Stimulated activated CD8-positive, alpha-beta memory T cell treated with anti-CD3 and anti-CD28 coated beads, Interleukin-7, amount 100 ng/mL, for 48 hours (primary cell): ENCODE results near the gene SKA1.

Source experiments
- DNase-seq, 2 donors: peaks; one replicate each; pipeline ENCODE4 v3.0.0-alpha.2; 2020; ENCODE audit warnings: low read depth in 1 of 2; ENCODE audit errors: extremely low read depth in 1 of 2

Gene SKA1

DNA sequence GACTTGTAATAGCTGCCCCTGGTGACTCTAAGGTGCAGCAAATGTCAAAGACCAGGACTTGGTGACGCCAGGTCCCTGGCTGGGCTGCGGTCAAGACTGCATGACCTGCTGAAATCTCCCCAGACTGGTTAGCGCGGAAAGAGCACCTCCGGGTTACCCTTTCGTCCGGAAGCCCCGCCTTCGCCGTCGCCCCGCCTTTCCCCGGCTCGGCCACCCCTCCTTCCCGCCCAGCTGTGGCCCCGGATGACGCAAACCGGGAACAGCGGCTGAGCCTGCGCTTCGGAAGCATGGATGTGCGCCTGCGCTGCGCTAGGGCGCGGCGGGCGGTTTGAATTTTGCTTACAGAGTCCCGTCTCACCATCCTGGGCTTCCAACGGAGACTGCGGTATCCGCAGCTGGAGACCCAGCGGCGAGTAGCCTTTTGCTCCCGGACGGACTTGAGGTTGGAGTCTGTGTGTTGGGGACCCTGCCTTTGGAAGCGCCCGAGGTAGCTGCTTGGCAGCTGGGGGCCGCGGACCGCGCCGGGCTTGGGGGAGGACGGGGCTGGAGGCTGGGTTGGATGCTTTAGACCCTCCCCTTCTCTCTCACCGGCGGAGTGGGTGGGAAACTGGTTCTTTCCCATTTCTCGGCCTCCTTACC lies at the start of gene SKA1:
TSS of gene SKA1 (plus strand) at position 294 of the 639 bp plus-strand sequence. CDS start 785 bp downstream, outside the sequence.
- peak; percentile 84 to 85 for DNase-seq

DNA sequence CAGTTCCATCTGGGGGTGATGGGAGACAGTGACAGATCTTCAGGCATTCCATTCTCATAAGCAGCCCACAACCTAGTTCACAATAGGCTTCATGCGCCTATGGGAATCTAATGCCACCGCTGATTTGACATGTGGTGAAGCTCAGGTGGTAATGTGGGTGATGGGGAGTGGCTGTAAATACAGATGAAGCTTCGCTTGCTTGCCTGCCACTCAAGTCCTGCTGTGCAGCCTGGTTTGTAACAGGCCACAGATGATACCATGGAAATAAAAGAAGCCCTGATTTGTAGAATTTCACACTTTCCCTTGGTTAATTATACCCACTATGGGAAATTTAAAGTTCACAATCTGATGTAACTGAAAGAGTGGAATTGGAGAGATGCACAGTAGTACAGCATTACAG lies 46.9 kb upstream of the SKA1 start:
- no peak for DNase-seq

GRCh38 chr18:50330176-50330575 lies 44.7 kb upstream of the SKA1 start:
- DNase-seq, result no peak

GRCh38 chr18:50331691-50332090 lies 43.2 kb upstream of the SKA1 start:
- DNase-seq, result no peak

- DNase-seq, result no peak
These were observed 40.2 kb upstream of the SKA1 start for GRCh38 chr18:50334546-50335152.

GRCh38 chr18:50338122-50338521 lies 36.7 kb upstream of the SKA1 start:
- no peak for DNase-seq

- no peak for DNase-seq
These were observed 36.1 kb upstream of the SKA1 start for GRCh38 chr18:50338715-50339114.

GRCh38 chr18:50340078-50340477 lies 34.8 kb upstream of the SKA1 start:
- DNase-seq, result no peak

- DNase-seq, result no peak
These were observed 33.4 kb upstream of the SKA1 start for GRCh38 chr18:50341443-50341842.

GRCh38 chr18:50350699-50351098 lies 24.1 kb upstream of the SKA1 start:
- DNase-seq, result no peak

GRCh38 chr18:50356036-50356945 lies 18.6 kb upstream of the SKA1 start:
- no peak for DNase-seq

GRCh38 chr18:50358844-50359243 lies 16.0 kb upstream of the SKA1 start:
- no peak for DNase-seq

DNA sequence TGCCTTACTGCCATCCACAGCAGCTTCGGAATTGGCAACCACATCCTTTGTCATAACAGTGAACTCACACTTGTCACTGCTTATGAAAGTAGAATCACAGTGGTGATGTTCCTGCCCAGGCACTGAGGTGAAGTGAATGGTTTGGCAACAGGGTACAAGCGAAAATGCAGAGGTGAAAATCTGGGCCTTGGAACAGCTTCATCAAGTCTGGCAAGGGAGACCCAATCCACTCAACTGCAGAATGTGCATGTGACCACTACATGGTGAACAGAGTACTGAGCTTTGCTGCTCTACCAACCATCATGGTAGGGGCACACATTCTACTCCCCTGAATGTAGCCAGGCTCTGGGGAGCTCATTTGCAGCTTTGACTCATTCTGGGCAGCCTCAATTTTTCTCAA lies 15.0 kb upstream of the SKA1 start:
- DNase-seq, result no peak

DNA sequence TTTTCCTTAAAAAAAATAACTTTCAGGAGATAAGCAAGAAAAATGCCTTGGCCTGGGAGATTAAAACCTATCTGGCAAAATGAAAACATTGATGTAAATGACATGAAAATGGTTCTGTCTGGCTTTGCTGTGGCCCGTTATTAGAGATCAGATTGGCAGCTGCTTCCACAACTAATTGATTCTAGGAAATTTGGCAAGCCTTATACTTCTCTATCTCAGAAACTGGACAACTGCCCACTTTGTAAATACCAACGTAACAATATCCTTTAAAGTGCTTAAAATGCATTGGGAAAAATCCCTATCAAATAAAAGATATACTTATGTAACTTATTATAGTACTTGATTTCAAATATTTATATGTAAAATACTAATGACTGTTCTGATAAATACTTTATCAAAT lies 14.2 kb upstream of the SKA1 start:
- DNase-seq, result no peak

DNA sequence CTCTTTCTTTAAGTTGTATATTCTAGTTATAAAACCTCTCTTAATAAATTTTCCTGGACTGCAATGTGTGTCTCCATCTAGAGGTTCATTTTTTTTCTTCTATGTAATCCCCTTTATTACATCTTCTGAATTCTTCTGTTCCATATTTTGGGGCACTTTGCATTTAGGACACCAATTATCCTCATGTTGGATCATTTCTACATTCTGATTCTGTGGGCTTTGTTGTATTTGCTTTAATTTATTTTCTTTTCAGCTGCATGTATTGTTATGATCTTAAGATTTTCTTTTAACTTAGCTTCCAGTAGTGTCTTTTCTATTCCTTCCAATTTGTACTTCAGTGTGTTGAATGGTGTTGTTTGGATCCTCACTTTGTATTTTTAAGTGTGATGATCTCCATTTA lies 5.2 kb upstream of the SKA1 start:
- DNase-seq, result no peak

- no peak for DNase-seq
These were observed 2.1 kb upstream of the SKA1 start for GRCh38 chr18:50372743-50373142.

DNA sequence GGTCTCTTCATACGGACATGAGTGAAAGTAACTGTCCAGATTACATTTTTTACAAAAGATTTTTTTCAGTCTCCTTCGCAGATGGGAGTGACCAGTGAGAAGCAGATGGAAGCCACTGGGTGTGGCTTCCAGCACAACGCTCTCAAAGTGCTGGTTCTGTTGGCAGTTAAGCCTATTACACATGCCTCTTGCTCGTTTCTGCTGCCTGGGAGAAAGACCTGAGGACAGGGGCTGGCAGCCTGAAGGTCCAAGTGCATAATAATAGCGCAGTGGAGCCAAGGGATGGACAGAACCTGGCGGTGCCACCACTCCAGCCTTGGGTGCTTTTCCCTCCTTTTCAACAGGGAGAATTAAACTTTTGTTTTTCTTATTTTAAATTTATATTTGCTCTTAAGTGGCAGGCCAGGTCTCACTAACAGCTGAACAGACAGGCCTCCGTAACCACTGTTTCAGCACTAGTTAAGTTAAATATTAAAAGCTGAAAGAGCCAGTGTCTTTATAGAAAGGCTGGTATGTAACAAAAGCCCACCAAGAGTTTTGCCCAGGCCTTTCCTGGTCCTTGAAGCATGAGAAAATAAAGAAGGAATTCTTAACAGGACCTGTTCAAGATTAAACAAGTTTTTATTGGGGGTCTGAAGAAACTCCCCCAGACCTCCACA lies 1.2 kb upstream of the SKA1 start:
- DNase-seq, result no peak

- no peak for DNase-seq
These were observed 560 bp upstream of the SKA1 start for GRCh38 chr18:50374220-50374752.

- DNase-seq, result no peak
These were observed 2.4 kb downstream of the SKA1 start for GRCh38 chr18:50377061-50377798.

DNA sequence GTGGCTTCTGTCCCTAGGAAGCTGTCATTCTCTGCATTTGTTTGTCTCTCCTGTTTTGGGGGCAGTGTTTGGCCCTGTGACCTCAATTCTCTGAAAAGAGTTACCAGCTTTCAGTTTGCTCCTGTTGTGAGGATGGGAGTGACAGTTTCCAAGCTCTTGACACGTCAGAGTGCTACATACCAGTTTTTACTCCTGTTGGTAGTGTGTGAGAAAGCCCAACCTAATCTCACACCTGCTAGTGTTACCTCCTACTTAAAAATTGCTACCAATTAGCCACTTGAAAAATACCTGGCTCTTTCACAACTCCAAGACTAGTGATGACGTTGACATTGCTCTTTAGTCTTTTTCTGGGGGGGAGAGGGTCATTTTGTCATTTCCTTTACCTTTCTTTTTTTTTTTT lies 14.1 kb downstream of the SKA1 start:
- no peak for DNase-seq
